OCI-LY1 (cell line): ENCODE measurements around the gene VWCE.

Source experiments
- CTCF ChIP-seq: fragments of 200-600 bp; sonication (generic), shearing (Covaris generic); IDR thresholded peaks from 2 replicates; pipeline ENCODE4 v1.5.1; 2017; ENCODE audit warnings: mild to moderate bottlenecking, antibody characterized with exemption, low read length, moderate library complexity, mixed read lengths
- EZH2 ChIP-seq: fragments of 200-600 bp; sonication (generic), shearing (Covaris generic); IDR thresholded peaks from 2 replicates; pipeline ENCODE4 v1.8.0; 2017; ENCODE audit warnings: borderline replicate concordance, mixed run types, mild to moderate bottlenecking, antibody characterized with exemption, low read length, moderate library complexity, mixed read lengths

GRCh38 chr11:61270354-61271076 is 24.6 kb downstream of the VWCE start:
- TF ChIP-seq EZH2 (no peak), CTCF (no peak)
